Caco-2 (cell line): ENCODE data around the gene DPF3. TPM values are rescaled to one million over a fixed set of nuclear protein-coding genes. Genes with fewer than 3 reads are reported as not detected.

ENCODE experiments used
- BruUV-seq: library from RNA; stranded (reverse); fragments of 400-500 nt; replicated peaks from 2 replicates; lab custom pipeline; 2021; lab: Mats Ljungman, UMichigan
- CTCF ChIA-PET: fragments of 300-600 bp; sonication (Branson Sonifier 250); formaldehyde crosslinking; loops from one replicate; lab custom pipeline; 2022; ENCODE audit warnings: antibody characterized with exemption; lab: Charles Lee
- POLR2A ChIA-PET: fragments of 300-600 bp; sonication (Branson Sonifier 250); formaldehyde crosslinking; loops from one replicate; lab custom pipeline; 2022; ENCODE audit warnings: antibody characterized with exemption; lab: Charles Lee
- DNase-seq, 2 experiments: peaks; one replicate each; pipeline versions ENCODE4 v3.0.0 to v3.0.0-alpha.2; 2020 to 2022
- H3K27me3 ChIP-seq: replicated peaks from 2 replicates; pipeline ENCODE4 v1.6.0; 2011; ENCODE audit warnings: low read length; ENCODE audit not compliant: control insufficient read depth, insufficient read depth
- H3K36me3 ChIP-seq: 2 replicates; pipeline ENCODE4 v1.5.1; 2011; ENCODE audit warnings: low read length; ENCODE audit not compliant: control insufficient read depth, insufficient read depth
- H3K4me1 ChIP-seq: fragments of 250-450 bp; sonication (Bioruptor Pico); 2 replicates; pipeline ENCODE4 v1.5.1; 2020; ENCODE audit warnings: mild to moderate bottlenecking
- H3K4me3 ChIP-seq: 2 replicates; pipeline ENCODE4 v1.5.1; 2011; ENCODE audit warnings: low read depth, mild to moderate bottlenecking, control low read depth, low read length
- H3K9me3 ChIP-seq: fragments of 250-450 bp; sonication (Bioruptor Pico); 2 replicates; pipeline ENCODE4 v1.5.1; 2020; ENCODE audit warnings: mild to moderate bottlenecking, moderate library complexity
- H3K27ac Mint-ChIP-seq: one replicate; pipeline ENCODE4 v1.8.0; 2022; ENCODE audit warnings: mixed read lengths; ENCODE audit not compliant: unreplicated experiment
- H3K27me3 Mint-ChIP-seq: one replicate; pipeline ENCODE4 v1.8.0; 2022; ENCODE audit warnings: mixed read lengths; ENCODE audit not compliant: insufficient read depth, unreplicated experiment
- H3K36me3 Mint-ChIP-seq: one replicate; pipeline ENCODE4 v1.8.0; 2022; ENCODE audit warnings: mild to moderate bottlenecking, mixed read lengths; ENCODE audit not compliant: insufficient read depth, unreplicated experiment
- H3K4me1 Mint-ChIP-seq: one replicate; pipeline ENCODE4 v1.8.0; 2022; ENCODE audit warnings: low read depth, mixed read lengths; ENCODE audit not compliant: unreplicated experiment
- H3K4me3 Mint-ChIP-seq: one replicate; pipeline ENCODE4 v1.8.0; 2022; ENCODE audit warnings: mild to moderate bottlenecking, moderate library complexity, mixed read lengths; ENCODE audit not compliant: unreplicated experiment
- H3K9me3 Mint-ChIP-seq: one replicate; pipeline ENCODE4 v1.8.0; 2022; ENCODE audit warnings: mixed read lengths; ENCODE audit not compliant: unreplicated experiment
- CTCF ChIP-seq, 2 experiments: fragments of 200-600 bp in 1 of 2; IDR thresholded peaks; 1 replicate in 1 of 2; 2 replicates in 1 of 2; pipeline versions ENCODE4 v1.5.1 to v1.8.0; 2011 to 2022; ENCODE audit warnings: antibody characterized with exemption in 1 of 2, control low read depth in 1 of 2, inconsistent platforms in 1 of 2, low read depth in 1 of 2, low read length in 1 of 2, mild to moderate bottlenecking in 1 of 2, moderate library complexity in 1 of 2; ENCODE audit not compliant: insufficient read depth in 1 of 2, severe bottlenecking in 1 of 2, unreplicated experiment in 1 of 2
- intact Hi-C: fragments of 100-400 bp; cut with micrococcal nuclease; formaldehyde crosslinking; loops from one replicate; pipeline ENCODE4 v1.10.0; 2022; ENCODE audit not compliant: unreplicated experiment
- total RNA-seq: library from RNA; stranded (reverse); gene quantifications from 2 replicates; pipeline ENCODE4 v1.2.3, GENCODE V29; 2022

Gene DPF3
- total RNA-seq, 1 experiment from 2014 or later = not detected

GRCh38 chr14:72683787-72684186 is 210.1 kb downstream of the DPF3 start:
- H3K9me3 ChIP-seq = no peaks in the 10 kb centered on the region
- no peak overlapping the region for H3K4me3 ChIP-seq
- Mint-ChIP-seq H3K36me3 (peaks cover 4% of the 10 kb centered on the region), H3K27ac (no peak overlapping the region), H3K9me3 (no peaks in the 10 kb centered on the region), H3K4me3 (no peak overlapping the region), H3K27me3 (peaks cover 40% of the 10 kb centered on the region), H3K4me1 (no peaks in the 10 kb centered on the region)
- intact Hi-C loops = no loop called here
- no peak for DNase-seq
- ChIA-PET CTCF (no interaction called here), POLR2A (no interaction called here)
- TF ChIP-seq CTCF (IDR thresholded peaks at IDR 0.05; ENCODE audit: insufficient read depth in 1 of 2, low read depth in 1 of 2, low read length in 1 of 2, severe bottlenecking in 1 of 2, unreplicated experiment in 1 of 2) = no peak
- no TSS peak for BruUV-seq
- H3K27me3 ChIP-seq = no peaks in the 10 kb centered on the region; the same call in none of the 2 replicates
- H3K36me3 ChIP-seq = no peaks in the 10 kb centered on the region
- H3K4me1 ChIP-seq = no peaks in the 10 kb centered on the region

- POLR2A ChIA-PET = no interaction called here
- Mint-ChIP-seq H3K27me3 (peaks cover 33% of the 10 kb centered on the region), H3K36me3 (no peaks in the 10 kb centered on the region), H3K4me1 (no peaks in the 10 kb centered on the region), H3K9me3 (no peaks in the 10 kb centered on the region), H3K27ac (no peak overlapping the region), H3K4me3 (no peak overlapping the region)
- intact Hi-C loops = no loop called here
- DNase-seq = no peak
- CTCF ChIA-PET = no interaction called here
- no peak for TF ChIP-seq CTCF (IDR thresholded peaks at IDR 0.05; ENCODE audit: insufficient read depth in 1 of 2, low read depth in 1 of 2, low read length in 1 of 2, severe bottlenecking in 1 of 2, unreplicated experiment in 1 of 2)
- BruUV-seq = no TSS peak
- Histone ChIP-seq H3K36me3 (no peaks in the 10 kb centered on the region), H3K4me3 (no peak overlapping the region), H3K9me3 (no peaks in the 10 kb centered on the region), H3K4me1 (no peaks in the 10 kb centered on the region), H3K27me3 (no peaks in the 10 kb centered on the region; the same call in none of the 2 replicates)
Observed at GRCh38 chr14:72682188-72682587, 211.7 kb downstream of the DPF3 start.

- no peak for DNase-seq
- Mint-ChIP-seq H3K4me1 (no peaks in the 10 kb centered on the region), H3K36me3 (no peaks in the 10 kb centered on the region), H3K9me3 (no peaks in the 10 kb centered on the region), H3K27ac (no peak overlapping the region), H3K4me3 (no peak overlapping the region), H3K27me3 (peaks cover 33% of the 10 kb centered on the region)
- no peak overlapping the region for H3K4me3 ChIP-seq
- H3K27me3 ChIP-seq = no peaks in the 10 kb centered on the region; the same call in none of the 2 replicates
- H3K4me1 ChIP-seq = no peaks in the 10 kb centered on the region
- intact Hi-C loops = no loop called here
- no peak for TF ChIP-seq CTCF (IDR thresholded peaks at IDR 0.05; ENCODE audit: insufficient read depth in 1 of 2, low read depth in 1 of 2, low read length in 1 of 2, severe bottlenecking in 1 of 2, unreplicated experiment in 1 of 2)
- CTCF ChIA-PET = no interaction called here
- no peaks in the 10 kb centered on the region for H3K9me3 ChIP-seq
- H3K36me3 ChIP-seq = no peaks in the 10 kb centered on the region
- no TSS peak for BruUV-seq
- POLR2A ChIA-PET = no interaction called here
Observed at GRCh38 chr14:72680853-72681640, 212.9 kb downstream of the DPF3 start.
